ENCODE results near the gene SH2D2A.

The SH2D2A gene

GRCh38 chr1:156816561-156817328, at the start of gene SH2D2A:
SH2D2A (minus strand) TSS chr1:156816848; CDS start chr1:156816708, 140 bp downstream.
- DNase-seq = peak; percentile 92

DNA sequence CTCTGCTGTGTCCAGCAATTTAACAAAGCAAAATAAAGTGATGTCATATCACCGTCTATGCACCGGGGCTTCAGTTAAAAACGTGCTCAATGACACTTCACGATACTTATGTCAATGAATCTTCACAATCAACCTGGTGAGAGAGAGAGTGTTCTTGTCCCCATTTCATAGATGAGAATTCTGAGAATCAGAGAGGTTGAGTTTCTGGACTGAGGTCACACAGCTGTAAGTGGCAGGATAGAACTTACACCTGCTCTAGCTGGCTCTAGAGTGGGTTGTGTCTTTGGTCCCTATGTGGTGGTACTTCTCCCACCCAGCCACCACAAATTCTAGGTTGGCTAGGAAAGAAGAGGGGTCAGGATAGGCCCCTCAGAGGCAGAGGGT, 49.2 kb upstream of the SH2D2A start:
- no peak for DNase-seq

DNA sequence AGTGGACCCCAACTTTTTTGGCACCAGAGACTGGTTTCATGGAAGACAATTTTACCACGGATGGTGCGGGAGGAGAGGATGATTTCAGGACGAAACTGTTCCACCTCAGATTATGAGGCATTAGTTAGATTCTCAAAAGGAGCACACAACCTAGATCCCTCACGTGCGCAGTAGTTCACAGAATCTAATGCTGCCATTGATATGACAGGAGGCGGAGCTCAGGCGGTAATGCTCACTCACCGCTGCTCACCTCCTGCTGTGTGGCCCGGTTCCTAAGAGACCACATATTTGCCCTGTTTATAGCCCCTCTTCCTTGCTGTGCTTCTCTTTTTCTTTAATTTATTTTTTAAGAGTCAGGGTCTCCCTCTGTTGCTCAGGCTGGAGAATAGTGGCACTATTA, 48.6 kb upstream of the SH2D2A start:
- no peak for DNase-seq

GRCh38 chr1:156864796-156865195, 48.1 kb upstream of the SH2D2A start:
- DNase-seq = no peak

DNA sequence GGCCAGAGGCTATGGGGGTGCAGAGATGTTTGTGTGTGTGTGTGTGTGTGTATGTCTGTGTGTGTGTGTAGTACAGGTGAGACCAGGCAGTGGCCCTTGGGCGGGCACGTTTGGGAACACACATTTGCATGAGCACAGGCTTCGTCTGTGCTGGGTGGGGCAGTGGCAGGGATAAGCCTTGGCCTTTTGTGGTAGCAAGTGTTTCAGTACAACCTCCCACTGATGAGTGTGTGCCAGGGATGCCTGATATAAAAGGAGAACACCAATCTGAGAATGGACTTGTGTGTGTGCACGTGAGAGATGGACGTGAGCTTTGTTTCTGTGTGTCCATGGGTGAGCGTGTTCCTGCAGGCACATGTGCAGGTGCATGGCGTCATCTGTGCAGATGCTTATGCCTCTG, 47.0 kb upstream of the SH2D2A start:
- no peak for DNase-seq

GRCh38 chr1:156862997-156863599, 46.5 kb upstream of the SH2D2A start:
- no peak for DNase-seq

- no peak for DNase-seq
Measured at GRCh38 chr1:156862584-156862983, 45.9 kb upstream of the SH2D2A start.

DNA sequence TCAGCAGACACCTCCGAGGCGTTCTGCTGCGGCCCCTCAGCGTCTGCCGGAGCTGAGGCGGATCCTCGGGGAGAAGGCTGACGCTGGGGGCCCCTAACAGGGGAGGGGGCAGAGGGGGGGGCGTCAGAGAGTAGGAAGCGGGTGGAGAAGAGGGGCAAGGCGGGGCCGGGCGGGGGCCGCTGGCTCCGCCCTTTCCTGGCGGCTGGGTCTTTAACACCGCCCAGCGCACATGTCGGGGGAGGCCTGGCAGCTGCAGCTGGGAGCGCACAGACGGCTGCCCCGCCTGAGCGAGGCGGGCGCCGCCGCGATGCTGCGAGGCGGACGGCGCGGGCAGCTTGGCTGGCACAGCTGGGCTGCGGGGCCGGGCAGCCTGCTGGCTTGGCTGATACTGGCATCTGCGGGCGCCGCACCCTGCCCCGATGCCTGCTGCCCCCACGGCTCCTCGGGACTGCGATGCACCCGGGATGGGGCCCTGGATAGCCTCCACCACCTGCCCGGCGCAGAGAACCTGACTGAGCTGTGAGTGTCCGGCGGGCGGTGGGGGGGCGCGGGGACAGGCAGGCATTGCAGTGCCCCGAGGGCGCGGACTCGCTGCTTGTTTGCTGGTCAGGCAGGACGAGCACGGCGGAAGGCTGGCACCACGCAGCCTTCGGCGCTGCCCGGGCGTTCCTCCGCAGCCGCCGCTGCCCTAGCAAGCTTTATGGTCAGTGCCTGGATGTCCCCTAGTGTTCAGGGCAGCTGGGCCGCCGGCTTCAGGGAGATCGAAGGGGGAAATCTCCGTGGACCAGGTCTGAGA, 44.2 kb upstream of the SH2D2A start, which contains the start of gene NTRK1:
Gene NTRK1, plus strand, starts transcription at position 238 of the 796 bp plus-strand sequence. Its CDS starts 70 bp downstream, at position 308.
- peak; percentile 29 for DNase-seq

GRCh38 chr1:156860113-156860627, 43.5 kb upstream of the SH2D2A start:
- peak; percentile 38 for DNase-seq

DNA sequence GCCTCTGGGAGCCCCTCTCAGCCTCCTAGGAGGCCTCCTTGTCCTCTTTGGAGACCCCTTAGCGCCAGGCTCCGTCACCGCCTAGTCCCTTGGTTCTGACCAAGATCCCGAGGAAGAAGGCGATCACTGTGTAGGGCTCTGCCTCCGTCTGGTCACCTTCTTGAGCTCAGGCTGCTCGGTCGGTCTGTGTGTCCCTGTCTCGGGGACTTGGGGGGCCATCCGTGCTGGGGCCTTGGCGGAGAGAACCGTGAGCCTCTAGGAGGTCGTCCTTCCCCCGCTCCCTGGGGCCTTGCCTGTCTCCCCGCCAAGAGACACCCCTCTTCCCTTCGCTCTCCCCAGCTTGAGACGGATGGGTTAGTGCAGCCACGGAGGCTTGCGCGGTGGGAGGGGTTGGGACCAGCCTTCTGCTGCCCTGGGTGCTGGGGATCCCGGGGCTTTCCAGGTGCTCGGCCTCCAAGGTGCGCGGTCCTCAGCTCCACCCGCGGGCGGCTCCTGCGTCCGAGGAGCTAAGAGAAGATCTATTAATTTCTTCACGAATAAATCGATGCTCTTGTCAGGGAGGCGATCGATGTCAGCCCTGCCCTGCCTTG, 43.0 kb upstream of the SH2D2A start:
- DNase-seq = no peak

GRCh38 chr1:156858959-156859522, 42.4 kb upstream of the SH2D2A start, which contains the start of gene INSRR:
INSRR (minus strand) TSS chr1:156859117; CDS start chr1:156858621, 496 bp downstream.
- DNase-seq = no peak

- DNase-seq = no peak
Measured at GRCh38 chr1:156858555-156858956, 41.9 kb upstream of the SH2D2A start.

DNA sequence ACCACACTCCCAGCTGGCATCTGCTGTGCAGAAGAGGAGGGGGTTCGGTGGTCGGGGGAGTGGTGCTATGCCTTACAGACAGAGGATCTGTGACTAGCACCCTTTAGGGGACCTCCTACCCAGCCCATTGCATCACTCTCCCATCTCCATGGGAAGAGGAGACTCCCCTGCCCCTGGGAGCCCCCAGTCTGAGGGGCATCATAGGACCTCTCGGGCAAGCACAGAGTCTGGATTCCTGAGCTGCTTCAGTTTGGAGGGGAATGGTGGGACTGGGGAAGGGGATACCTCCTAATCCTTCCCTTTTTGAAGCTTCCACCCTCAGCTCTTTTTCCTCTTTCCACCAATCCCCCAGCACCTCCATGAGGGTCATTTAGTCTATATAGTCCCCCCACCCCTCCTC, 40.9 kb upstream of the SH2D2A start:
- DNase-seq = no peak

- DNase-seq = no peak
Measured at GRCh38 chr1:156856282-156856785, 39.7 kb upstream of the SH2D2A start.

- no peak for DNase-seq
Measured at GRCh38 chr1:156854634-156855033, 38.0 kb upstream of the SH2D2A start.

DNA sequence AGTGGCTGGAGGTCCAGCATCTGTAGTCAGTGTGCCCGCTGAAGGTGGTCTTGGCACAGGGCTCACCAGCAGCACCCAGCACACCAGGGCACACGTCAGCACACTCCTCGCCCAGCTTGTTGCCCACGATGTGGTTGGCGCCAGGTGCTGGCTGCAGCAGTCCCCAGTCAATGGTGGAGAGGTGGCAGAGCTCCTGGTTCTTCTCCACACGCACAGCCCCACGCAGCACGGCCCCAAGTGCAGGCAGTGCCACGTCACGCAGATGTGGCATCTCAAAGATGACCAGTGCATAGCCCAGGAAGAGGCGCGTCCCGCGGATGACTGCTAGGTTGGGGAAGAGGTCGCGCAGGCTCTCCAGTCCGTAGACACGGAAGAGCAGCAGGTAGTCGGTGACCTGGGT, 37.1 kb upstream of the SH2D2A start:
- DNase-seq = no peak

DNA sequence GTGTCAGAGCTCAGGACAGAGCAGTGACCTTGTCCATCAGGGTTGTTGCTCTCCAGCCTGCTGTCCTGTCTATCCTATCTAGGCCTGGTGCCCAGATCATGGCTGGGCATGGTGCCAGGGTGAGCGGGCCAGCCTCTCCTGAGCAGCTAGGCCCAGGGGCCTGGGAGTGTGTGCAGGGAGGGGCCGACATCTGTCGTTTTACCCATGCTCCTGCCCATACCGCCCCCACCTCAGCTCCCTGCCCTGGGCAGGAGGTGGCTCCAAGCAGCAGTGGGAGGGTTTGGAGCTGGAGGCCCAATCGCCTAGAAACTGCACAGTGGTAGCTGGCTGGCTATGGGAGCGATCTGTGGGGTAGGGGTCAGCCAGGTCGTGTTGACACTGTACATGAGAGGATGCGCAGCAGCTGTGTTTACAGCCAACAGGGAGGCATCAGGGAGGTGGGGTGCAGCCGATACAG, 35.8 kb upstream of the SH2D2A start:
- no peak for DNase-seq

- no peak for DNase-seq
Measured at GRCh38 chr1:156851779-156852417, 35.2 kb upstream of the SH2D2A start.

DNA sequence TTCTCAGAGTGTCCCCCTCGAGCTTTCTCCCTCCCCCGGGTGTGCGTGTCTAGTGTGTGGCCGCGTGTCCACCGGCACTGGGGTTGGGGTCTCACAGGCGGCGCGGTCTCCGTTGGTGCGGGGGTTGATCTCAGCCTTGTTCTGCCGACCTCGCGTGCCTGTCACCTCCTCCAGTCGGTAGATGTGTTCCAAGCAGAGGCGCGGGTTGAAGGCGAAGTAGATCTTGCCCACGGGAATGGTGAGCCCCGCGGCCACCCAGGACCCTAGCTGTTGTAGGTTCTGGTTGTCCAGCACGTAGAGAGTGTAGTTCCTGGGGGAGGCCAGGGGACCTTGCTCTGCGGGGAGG, 32.5 kb upstream of the SH2D2A start:
- DNase-seq = no peak

DNA sequence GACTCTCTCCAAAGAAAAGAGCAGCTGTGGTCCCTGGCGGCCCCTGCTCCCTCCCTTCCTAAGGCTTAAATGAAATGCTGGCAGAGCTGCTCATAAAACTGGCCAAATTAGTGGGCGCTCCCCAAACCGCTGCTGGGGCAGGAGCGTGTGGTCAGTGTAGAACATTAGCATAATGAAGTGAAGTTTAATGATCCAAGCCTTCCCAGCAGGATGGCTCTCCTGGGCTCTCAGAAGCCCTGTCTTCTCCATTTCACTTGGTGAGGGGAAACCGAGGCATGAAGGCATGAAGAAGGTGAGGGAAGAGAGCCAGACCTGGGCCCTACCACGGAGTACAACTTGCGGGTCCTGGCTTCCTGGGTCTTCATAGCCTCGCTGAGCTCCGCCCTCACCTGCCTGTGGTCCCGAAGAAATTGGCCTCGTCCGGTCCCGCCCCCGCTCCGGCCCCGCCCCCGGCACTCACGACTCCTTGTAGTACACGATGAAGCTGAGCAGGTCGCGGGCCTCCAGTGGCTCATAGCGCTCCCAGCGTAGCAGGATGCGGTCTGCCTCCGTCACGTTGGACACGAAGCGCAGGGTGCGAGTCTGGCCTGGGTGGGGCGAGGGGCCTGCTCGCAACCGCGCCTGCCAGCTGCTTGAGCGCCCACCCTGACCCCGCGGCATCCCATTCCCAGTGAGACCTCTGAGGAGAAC, 32.0 kb upstream of the SH2D2A start:
- peak; percentile 43 for DNase-seq
